GM12865 (cell line): ENCODE data around the gene PDE4D.

Experiments
- DNase-seq: peaks from one replicate; pipeline ENCODE4 v3.0.0; 2010; ENCODE audit warnings: low read depth
- H3K4me3 ChIP-seq: 2 replicates; pipeline ENCODE4 v1.5.1; 2011; ENCODE audit warnings: mild to moderate bottlenecking, low read depth, low read length, control low read depth
- TF ChIP-seq, protein P1 (sequence below): IDR thresholded peaks from 2 replicates; pipeline ENCODE4 v1.5.1; 2011; ENCODE audit warnings: low read length, control low read depth, low read depth, inconsistent platforms; ENCODE audit not compliant: insufficient read depth; ENCODE audit errors: missing control alignments

Gene PDE4D

DNA sequence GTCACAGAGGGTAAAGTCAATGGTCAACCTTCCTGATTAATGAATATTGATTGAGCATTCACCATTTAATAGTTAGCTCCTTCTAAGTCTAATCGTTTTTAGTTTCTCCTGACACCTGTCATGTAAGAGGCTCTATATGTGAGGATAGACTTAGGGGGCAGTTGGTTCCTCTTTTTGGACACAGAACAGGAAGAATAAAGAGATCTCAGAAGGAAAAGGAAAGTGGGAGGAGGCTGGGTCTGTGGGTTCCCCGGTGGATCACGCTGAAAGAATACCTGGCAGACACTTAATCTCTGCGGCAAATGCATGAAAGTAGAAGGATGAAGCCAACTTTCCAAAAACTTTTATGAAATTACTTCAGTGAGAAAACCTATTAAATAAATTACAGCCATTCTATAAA, 98.4 kb downstream of the PDE4D start:
- no peak for DNase-seq
- no peak overlapping the region for H3K4me3 ChIP-seq
- TF ChIP-seq, protein P1, sequence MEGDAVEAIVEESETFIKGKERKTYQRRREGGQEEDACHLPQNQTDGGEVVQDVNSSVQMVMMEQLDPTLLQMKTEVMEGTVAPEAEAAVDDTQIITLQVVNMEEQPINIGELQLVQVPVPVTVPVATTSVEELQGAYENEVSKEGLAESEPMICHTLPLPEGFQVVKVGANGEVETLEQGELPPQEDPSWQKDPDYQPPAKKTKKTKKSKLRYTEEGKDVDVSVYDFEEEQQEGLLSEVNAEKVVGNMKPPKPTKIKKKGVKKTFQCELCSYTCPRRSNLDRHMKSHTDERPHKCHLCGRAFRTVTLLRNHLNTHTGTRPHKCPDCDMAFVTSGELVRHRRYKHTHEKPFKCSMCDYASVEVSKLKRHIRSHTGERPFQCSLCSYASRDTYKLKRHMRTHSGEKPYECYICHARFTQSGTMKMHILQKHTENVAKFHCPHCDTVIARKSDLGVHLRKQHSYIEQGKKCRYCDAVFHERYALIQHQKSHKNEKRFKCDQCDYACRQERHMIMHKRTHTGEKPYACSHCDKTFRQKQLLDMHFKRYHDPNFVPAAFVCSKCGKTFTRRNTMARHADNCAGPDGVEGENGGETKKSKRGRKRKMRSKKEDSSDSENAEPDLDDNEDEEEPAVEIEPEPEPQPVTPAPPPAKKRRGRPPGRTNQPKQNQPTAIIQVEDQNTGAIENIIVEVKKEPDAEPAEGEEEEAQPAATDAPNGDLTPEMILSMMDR, result no peak

DNA sequence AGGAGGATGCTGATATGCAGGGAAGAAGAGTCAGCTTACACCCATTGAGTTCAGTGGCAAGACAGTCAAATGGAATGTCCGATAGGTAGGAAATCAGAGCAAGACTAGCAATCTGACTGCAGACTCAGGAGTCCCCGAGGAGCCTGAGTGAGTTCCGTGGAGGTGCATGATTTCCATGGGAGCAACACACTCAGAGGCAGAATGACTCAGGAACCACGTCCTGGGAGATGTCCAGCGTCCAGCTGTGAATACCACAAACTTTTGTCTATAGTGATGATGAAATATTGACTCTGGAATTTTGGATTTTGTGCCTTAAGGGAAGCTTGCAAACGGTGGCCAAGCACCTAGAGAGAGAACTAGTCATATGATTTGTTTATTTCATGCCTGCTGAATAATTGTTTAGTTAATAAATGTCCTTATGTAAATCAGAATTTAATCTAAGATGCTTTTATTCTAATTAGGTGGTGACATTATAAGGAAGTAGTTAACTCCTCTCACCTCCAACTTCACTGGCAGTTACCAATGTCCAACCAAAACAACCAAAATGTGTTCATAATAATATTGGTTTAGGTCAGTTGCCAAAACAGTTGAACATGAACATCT, 100.4 kb downstream of the PDE4D start:
- TF ChIP-seq, protein P1, result no peak
- H3K4me3 ChIP-seq, result no peak overlapping the region
- no peak for DNase-seq

DNA sequence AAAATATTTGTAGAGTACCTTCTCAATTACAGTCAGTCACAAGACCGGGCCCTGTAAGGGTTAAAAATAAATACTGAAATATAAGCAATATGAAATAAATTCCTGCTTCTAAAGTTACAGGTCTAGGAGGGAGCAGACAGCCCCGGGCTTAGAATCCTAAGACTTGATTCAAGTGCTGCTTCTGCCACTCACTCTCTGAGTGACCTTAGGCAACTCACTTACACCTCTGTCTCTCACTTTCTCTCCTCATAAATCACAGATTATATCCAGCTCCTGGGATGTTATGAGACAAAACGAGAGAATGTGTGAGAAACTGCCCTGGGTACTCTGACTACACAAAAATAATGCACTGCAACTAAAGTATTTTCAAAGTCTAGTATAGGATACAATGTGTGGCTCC, 101.9 kb downstream of the PDE4D start:
- no peak for DNase-seq
- TF ChIP-seq, protein P1, result no peak
- H3K4me3 ChIP-seq, result no peak overlapping the region

DNA sequence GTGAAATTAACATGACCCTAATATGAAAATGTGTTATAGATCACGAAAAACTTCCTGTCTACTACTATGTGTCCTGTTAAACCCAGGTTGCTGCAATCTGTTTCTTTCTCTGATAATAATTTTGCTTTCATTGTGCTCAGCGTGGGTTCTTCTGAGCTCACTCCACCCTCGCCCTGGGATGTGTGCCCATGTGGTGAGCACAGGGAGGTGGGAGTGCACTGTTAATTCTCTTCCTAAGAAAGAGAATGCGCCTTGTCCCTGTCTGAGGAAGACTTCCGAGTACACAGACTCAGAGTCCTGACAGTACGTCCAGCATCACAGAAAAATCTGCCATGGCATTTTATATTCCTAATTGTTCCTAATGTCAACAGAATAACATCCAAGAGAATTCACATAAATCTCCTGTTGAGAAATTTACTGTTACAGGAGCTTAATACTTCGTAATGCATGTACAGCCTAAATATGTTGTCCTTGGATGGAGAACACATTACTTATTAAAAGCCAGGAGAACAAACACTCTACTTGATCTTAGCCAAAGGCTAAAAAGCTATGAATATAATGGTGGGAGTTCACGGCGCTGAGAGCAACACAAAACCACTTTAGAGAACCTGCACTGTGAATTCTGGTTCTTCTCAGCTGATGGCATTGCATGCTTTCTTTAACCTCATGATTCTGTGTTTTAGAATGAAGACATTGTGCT, 102.6 kb downstream of the PDE4D start:
- H3K4me3 ChIP-seq, result peak overlapping the region; percentile 40; the same call in 1 of the 2 replicates
- no peak for DNase-seq
- TF ChIP-seq, protein P1, result no peak

DNA sequence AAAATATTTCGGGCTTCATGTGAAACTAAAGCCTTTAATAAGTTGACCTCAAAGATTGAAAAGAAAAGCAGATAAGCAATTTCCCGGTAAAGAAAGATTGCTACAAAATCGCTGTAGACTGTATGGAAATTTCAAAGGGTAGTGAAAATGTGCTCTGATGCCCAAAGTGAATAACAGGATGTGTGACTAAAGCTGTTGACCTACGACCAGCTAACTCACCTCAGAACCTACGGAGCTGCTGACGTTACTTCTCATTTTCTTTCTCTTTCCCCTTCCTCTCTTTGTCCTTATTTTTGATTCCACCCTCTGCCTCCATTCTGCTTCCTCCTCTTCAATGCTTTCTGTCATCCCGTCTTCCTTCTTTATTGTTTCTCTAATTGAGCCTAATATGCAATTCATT, 103.2 kb downstream of the PDE4D start:
- H3K4me3 ChIP-seq, result peak overlapping the region; percentile 40
- TF ChIP-seq, protein P1, result no peak
- DNase-seq, result peak; percentile 70

DNA sequence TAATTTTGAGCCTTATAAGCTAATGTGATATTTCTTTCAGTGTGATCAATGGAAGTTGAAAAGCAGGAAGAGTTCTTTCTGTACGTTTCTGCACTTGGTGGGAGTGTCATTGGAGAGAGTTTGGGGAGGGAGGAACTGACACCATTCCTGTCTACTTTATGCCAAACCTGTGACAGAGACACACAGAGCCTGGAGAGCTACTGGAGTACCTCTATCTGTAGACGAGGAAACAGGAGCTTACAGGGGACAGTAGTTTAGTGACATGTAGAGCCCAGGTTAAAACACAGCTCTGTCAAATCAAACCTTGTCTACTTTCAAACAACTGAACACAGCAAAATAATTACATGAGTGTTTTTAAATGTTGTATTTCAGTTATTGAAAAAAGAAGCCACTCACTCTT, 103.6 kb downstream of the PDE4D start:
- peak overlapping the region; percentile 40 for H3K4me3 ChIP-seq
- TF ChIP-seq, protein P1, result no peak
- no peak for DNase-seq

DNA sequence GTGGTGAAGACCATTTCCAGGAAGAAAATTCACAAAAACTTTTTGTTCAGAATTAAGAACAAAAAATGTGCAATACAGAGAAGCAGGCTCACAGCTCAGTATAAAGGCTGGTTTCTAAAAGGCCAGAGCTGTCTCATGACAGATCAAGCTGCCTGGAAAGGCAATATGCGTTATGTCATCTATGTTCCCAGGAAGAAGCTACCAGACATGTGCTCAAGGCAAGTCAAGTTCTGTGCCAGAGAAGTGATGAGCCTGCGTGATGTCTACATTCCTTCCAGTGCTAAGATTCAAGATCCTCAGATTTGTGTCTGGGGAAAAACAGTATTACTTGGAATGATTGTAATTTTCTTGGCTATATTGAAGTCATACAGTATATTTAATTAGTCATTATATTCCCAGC, 104.3 kb downstream of the PDE4D start:
- DNase-seq, result no peak
- TF ChIP-seq, protein P1, result no peak
- no peak overlapping the region for H3K4me3 ChIP-seq
